Adipose tissue (tissue), 3 donors: ENCODE measurements around the gene SEC16B. TPM values are rescaled to one million over a fixed set of nuclear protein-coding genes. Genes with fewer than 3 reads are reported as not detected.

ENCODE experiments used
- H3K27ac ChIP-seq: one replicate; pipeline ENCODE4 v1.5.1; 2013; ENCODE audit warnings: low read depth, low read length
- WGBS, 3 donors: extraction: QIAGEN DNeasy Blood & Tissue Kit; methylation state at CpG; one replicate each; pipeline ENCODE4 v1.1.7; 2013; 5-methylcytosine and 5-hydroxymethylcytosine counted together
- polyA plus RNA-seq, 3 donors: library from polyadenylated mRNA; stranded (reverse); fragments of 200-250 nt; gene quantifications; one replicate each; pipeline ENCODE4 v1.2.3, GENCODE V29; 2013
- donor health status: healthy with polysubstance abuse.
- donor health status: Bipolar disorder and iron deficiency.
- donor health status: healthy.

SEC16B gene
- polyA plus RNA-seq, 3 donors: 2.1 to 8.2 (median 5.6) TPM

GRCh38 chr1:177923441-177923840, 46.4 kb downstream of the SEC16B start:
- WGBS, 3 donors: 82 to 88% (median 86%) methylated on average over 3 of the region's 3 CpGs
- no peak overlapping the region for H3K27ac ChIP-seq

GRCh38 chr1:177922209-177922608, 47.6 kb downstream of the SEC16B start:
- H3K27ac ChIP-seq: no peak overlapping the region
- 87 to 93% (median 92%) methylated on average over 3 of the region's 3 CpGs for WGBS, 3 donors

- no peak overlapping the region for H3K27ac ChIP-seq
- WGBS, 3 donors: 87 to 91% (median 89%) methylated on average over 4 of the region's 4 CpGs
Observed at GRCh38 chr1:177921590-177921989, 48.3 kb downstream of the SEC16B start.

- no peak overlapping the region for H3K27ac ChIP-seq
- WGBS, 3 donors: 86 to 96% (median 96%) methylated on average over 2 of the region's 2 CpGs
Observed at GRCh38 chr1:177920091-177920490, 49.8 kb downstream of the SEC16B start.

- H3K27ac ChIP-seq: no peak overlapping the region
- WGBS, 3 donors: 85 to 95% (median 94%) methylated on average over 3 of the region's 3 CpGs
Observed at GRCh38 chr1:177915641-177916040, 54.2 kb downstream of the SEC16B start.

GRCh38 chr1:177914603-177915002, 55.3 kb downstream of the SEC16B start:
- H3K27ac ChIP-seq: no peak overlapping the region

GRCh38 chr1:177913762-177914540, 55.9 kb downstream of the SEC16B start:
- 32 to 39% (median 34%) methylated on average over 4 of the region's 4 CpGs for WGBS, 3 donors
- no peak overlapping the region for H3K27ac ChIP-seq

More at GRCh38 chr1:177914603-177915002, 55.3 kb downstream of the SEC16B start:
- 81 to 90% (median 86%) methylated on average over 7 of the region's 7 CpGs for WGBS, 3 donors

GRCh38 chr1:177912991-177913390, 56.9 kb downstream of the SEC16B start:
- WGBS, 3 donors: 26 to 57% (median 48%) methylated on average over 3 of the region's 3 CpGs
- no peak overlapping the region for H3K27ac ChIP-seq

- 51 to 61% (median 57%) methylated on average over 2 of the region's 2 CpGs for WGBS, 3 donors
Observed at GRCh38 chr1:177909416-177909815, 60.4 kb downstream of the SEC16B start.

GRCh38 chr1:177907000-177907399, 62.9 kb downstream of the SEC16B start:
- WGBS, 3 donors: 79 to 91% (median 84%) methylated on average over 5 of the region's 5 CpGs
- H3K27ac ChIP-seq: no peak overlapping the region

More at GRCh38 chr1:177909416-177909815, 60.4 kb downstream of the SEC16B start:
- H3K27ac ChIP-seq: no peak overlapping the region

- H3K27ac ChIP-seq: no peak overlapping the region
- WGBS, 3 donors: 87 to 94% (median 90%) methylated on average over 1 of the region's 1 CpG
Observed at GRCh38 chr1:177905686-177906085, 64.2 kb downstream of the SEC16B start.

GRCh38 chr1:177902266-177902665, 67.6 kb downstream of the SEC16B start:
- no peak overlapping the region for H3K27ac ChIP-seq
- 76 to 90% (median 87%) methylated on average over 5 of the region's 5 CpGs for WGBS, 3 donors

- no peak overlapping the region for H3K27ac ChIP-seq
- WGBS, 3 donors: 59 to 69% (median 62%) methylated on average over 11 of the region's 11 CpGs
Observed at GRCh38 chr1:177897998-177898654, 71.7 kb downstream of the SEC16B start.

- no peak overlapping the region for H3K27ac ChIP-seq
- WGBS, 3 donors: 48 to 75% (median 60%) methylated on average over 10 of the region's 10 CpGs
Observed at GRCh38 chr1:177897281-177897997, 72.4 kb downstream of the SEC16B start.

Other genes with a start within 250 kb of the SEC16B start
- gene RASAL2, start 124.0 kb upstream of the SEC16B start, polyA plus RNA-seq: 1 to 10 TPM; 2.8 to 7.0 (median 3.3) TPM